NCI-H2196 (cell line): ENCODE measurements around the gene CEP152.

Experiments
- DNase-seq: peaks from one replicate; lab custom pipeline; 2025; ENCODE audit not compliant: unreplicated experiment; lab: John Stamatoyannopoulos, UW

CEP152 gene

GRCh38 chr15:48712546-48712945 lies 98.3 kb downstream of the CEP152 start:
- DNase-seq, result no peak

GRCh38 chr15:48710952-48711495 lies 99.8 kb downstream of the CEP152 start:
- DNase-seq, result no peak

GRCh38 chr15:48708641-48709040 lies 102.2 kb downstream of the CEP152 start:
- DNase-seq, result no peak

- no peak for DNase-seq
Measured at GRCh38 chr15:48705381-48705780, 105.5 kb downstream of the CEP152 start.

GRCh38 chr15:48703544-48703943 lies 107.3 kb downstream of the CEP152 start:
- no peak for DNase-seq

GRCh38 chr15:48702569-48703236 lies 108.2 kb downstream of the CEP152 start:
- no peak for DNase-seq

GRCh38 chr15:48696627-48697312 lies 114.1 kb downstream of the CEP152 start:
- DNase-seq, result no peak

GRCh38 chr15:48695827-48696573 lies 114.9 kb downstream of the CEP152 start:
- DNase-seq, result no peak

- no peak for DNase-seq
Measured at GRCh38 chr15:48695088-48695826, 115.6 kb downstream of the CEP152 start.

GRCh38 chr15:48693484-48693883 lies 117.4 kb downstream of the CEP152 start:
- no peak for DNase-seq

- no peak for DNase-seq
Measured at GRCh38 chr15:48688493-48688892, 122.4 kb downstream of the CEP152 start.
